Measurements from ENCODE around the gene MAST4. TPM values are rescaled to one million over a fixed set of nuclear protein-coding genes. Genes with fewer than 3 reads are reported as not detected.

Gene MAST4
- total and polyA plus RNA-seq, 7 experiments from 2014 or later: 11.3 to 39.0 (median 28.3) TPM

GRCh38 chr5:66861402-66861801 is 265.2 kb downstream of the MAST4 start:
- H3K36me3 ChIP-seq (ENCODE audit: control insufficient read depth in 2 of 3, insufficient read depth in 3 of 3, low read length in 3 of 3): no peaks in the 10 kb centered on the region
- Mint-ChIP-seq H3K9me3 (no peaks in the 10 kb centered on the region), H3K27me3 (peaks cover 10 to 48% (median 23%) of the 10 kb centered on the region in 5 donors), H3K4me3 (no peak overlapping the region), H3K27ac (no peak overlapping the region), H3K4me1 (peaks cover 0 to 61% (median 0%) of the 10 kb centered on the region in 7 donors), H3K36me3 (peaks cover 0 to 3% (median 0%) of the 10 kb centered on the region in 5 donors)
- intact Hi-C loops (cut with micrococcal nuclease): no loop called here
- no peaks in the 10 kb centered on the region for H3K9me3 ChIP-seq (ENCODE audit: control insufficient read depth in 2 of 3, low read length in 3 of 3)
- no peaks in the 10 kb centered on the region for H3K4me1 ChIP-seq (ENCODE audit: control insufficient read depth in 2 of 2, insufficient read depth in 2 of 2, low read length in 2 of 2)
- H3K27ac ChIP-seq (ENCODE audit: low read depth, low read length): no peak overlapping the region
- ChIA-PET CTCF (no interaction called here), POLR2A (no interaction called here)
- H3K27me3 ChIP-seq (ENCODE audit: control insufficient read depth in 2 of 2, insufficient read depth in 2 of 2, low read length in 2 of 2): no peaks in the 10 kb centered on the region
- DNase-seq (no peak), ATAC-seq (no peak)
- H3K4me3 ChIP-seq (ENCODE audit: low read length): no peak overlapping the region

GRCh38 chr5:66862020-66862419 is 265.8 kb downstream of the MAST4 start:
- ChIA-PET CTCF (no interaction called here), POLR2A (no interaction called here)
- no peak overlapping the region for H3K4me3 Mint-ChIP-seq
- H3K9me3 Mint-ChIP-seq: no peaks in the 10 kb centered on the region
- Histone ChIP-seq H3K4me3 (ENCODE audit: low read length) (no peak overlapping the region), H3K36me3 (ENCODE audit: control insufficient read depth in 2 of 3, insufficient read depth in 3 of 3, low read length in 3 of 3) (no peaks in the 10 kb centered on the region), H3K27me3 (ENCODE audit: control insufficient read depth in 2 of 2, insufficient read depth in 2 of 2, low read length in 2 of 2) (no peaks in the 10 kb centered on the region), H3K4me1 (ENCODE audit: control insufficient read depth in 2 of 2, insufficient read depth in 2 of 2, low read length in 2 of 2) (no peaks in the 10 kb centered on the region), H3K9me3 (ENCODE audit: control insufficient read depth in 2 of 3, low read length in 3 of 3) (no peaks in the 10 kb centered on the region), H3K27ac (ENCODE audit: low read depth, low read length) (no peak overlapping the region)
- DNase-seq (no peak), ATAC-seq (no peak)
- peaks cover 8 to 48% (median 23%) of the 10 kb centered on the region in 5 donors for H3K27me3 Mint-ChIP-seq
- peaks cover 0 to 56% (median 0%) of the 10 kb centered on the region in 7 donors for H3K4me1 Mint-ChIP-seq
- H3K36me3 Mint-ChIP-seq: peaks cover 0 to 3% (median 0%) of the 10 kb centered on the region in 5 donors
- intact Hi-C loops (cut with micrococcal nuclease): no loop called here
- no peak overlapping the region for H3K27ac Mint-ChIP-seq

DNA sequence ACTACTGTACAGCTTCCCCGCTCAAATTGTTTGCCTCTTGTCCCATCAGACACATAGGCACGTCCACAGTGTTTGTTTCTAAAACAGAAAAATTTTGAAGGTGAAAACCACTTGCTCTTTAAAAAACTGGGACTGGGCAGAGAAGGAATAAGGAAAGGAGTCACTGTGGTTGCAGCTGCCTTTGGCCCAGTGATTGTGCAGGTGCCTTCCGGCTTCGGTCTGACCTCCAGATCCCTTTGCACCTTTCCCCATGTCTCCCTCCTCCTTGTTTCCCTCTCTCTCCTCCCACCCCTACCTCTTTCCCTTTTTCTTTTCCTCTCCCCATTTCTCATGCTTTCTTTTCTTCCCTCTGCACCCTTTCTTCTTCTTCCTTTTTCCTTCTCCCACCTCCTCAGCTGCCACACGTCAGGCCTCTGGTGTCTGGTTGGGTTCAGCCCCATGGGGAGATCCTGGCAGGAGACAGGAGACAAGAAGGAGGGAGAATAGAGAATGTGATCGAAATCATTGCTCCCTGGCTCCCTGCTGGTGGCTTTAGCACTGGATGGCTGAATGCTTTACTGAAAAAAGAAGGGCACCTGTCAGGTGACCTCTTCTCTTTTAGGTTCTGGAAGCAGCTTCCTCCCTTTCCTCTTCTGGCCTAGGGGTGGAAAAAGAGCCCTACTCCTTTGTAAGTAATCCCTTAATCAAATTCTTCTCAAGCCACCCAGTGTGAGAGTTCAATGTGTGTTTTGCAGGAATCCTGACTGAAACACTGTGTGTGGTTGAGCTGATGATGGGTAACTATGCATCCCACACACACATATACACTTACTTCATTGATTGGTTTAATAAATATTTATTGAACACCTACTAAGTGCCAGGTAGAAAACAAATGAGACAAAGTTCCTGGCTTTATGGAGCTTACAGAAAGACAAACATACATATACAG is 267.3 kb downstream of the MAST4 start:
- Mint-ChIP-seq H3K27ac (peak overlapping the region in 1 of 9 donors; percentile 31), H3K36me3 (peaks cover 0 to 3% (median 0%) of the 10 kb centered on the region in 5 donors), H3K4me3 (no peak overlapping the region), H3K27me3 (peaks cover 5 to 48% (median 23%) of the 10 kb centered on the region in 5 donors), H3K4me1 (peaks cover 0 to 51% (median 0%) of the 10 kb centered on the region in 7 donors), H3K9me3 (no peaks in the 10 kb centered on the region)
- ATAC-seq: no peak
- Histone ChIP-seq H3K9me3 (ENCODE audit: control insufficient read depth in 2 of 3, low read length in 3 of 3) (no peaks in the 10 kb centered on the region), H3K36me3 (ENCODE audit: control insufficient read depth in 2 of 3, insufficient read depth in 3 of 3, low read length in 3 of 3) (no peaks in the 10 kb centered on the region), H3K4me3 (ENCODE audit: low read length) (no peak overlapping the region), H3K27me3 (ENCODE audit: control insufficient read depth in 2 of 2, insufficient read depth in 2 of 2, low read length in 2 of 2) (no peaks in the 10 kb centered on the region), H3K4me1 (ENCODE audit: control insufficient read depth in 2 of 2, insufficient read depth in 2 of 2, low read length in 2 of 2) (no peaks in the 10 kb centered on the region), H3K27ac (ENCODE audit: low read depth, low read length) (no peak overlapping the region)
- CTCF ChIA-PET: interaction anchor here (0.6 kb wide), 1 partner anchor 225 kb away, joined by 4 read pairs; no protein-coding TSS in a partner anchor
- intact Hi-C loops (cut with micrococcal nuclease): loop anchor here (1.0 to 2.0 kb wide), 3 partner anchors 49 to 556 kb away; no protein-coding TSS in a partner anchor
- no peak for DNase-seq
- POLR2A ChIA-PET: no interaction called here

DNA sequence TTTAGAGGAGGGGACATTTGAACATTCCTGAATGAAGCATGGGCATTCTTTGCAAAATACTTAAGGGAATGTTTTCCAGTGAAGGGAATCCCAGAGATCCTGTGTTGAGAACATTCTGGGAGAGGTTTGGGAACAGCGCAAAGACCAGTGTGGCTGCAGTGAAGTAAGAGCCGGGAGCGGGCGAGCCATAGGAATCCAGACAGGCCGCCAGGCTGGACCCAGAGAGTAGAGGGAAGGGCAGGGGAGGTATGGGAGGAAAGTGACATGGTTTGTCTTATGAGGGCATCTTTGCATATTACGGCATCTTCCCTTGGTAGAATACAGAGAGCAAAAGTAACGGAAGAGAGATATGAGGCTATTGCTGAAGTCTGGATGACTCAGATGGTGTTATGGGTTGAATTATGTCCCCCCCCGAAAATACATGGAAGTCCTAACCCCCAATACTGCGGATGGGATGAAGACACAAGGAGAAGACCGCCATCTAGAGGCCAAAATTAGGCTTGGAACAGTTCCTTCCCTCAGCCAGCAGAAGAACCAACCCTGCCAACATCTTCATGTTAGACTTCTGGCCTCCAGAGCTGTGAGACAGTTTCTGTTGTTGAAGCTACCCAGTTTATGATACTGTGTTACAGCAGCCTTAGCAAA is 268.2 kb downstream of the MAST4 start:
- DNase-seq: peak in 1 of 9 donors; percentile 12
- Histone ChIP-seq H3K27me3 (ENCODE audit: control insufficient read depth in 2 of 2, insufficient read depth in 2 of 2, low read length in 2 of 2) (no peaks in the 10 kb centered on the region), H3K27ac (ENCODE audit: low read depth, low read length) (no peak overlapping the region), H3K9me3 (ENCODE audit: control insufficient read depth in 2 of 3, low read length in 3 of 3) (no peaks in the 10 kb centered on the region), H3K4me3 (ENCODE audit: low read length) (no peak overlapping the region), H3K36me3 (ENCODE audit: control insufficient read depth in 2 of 3, insufficient read depth in 3 of 3, low read length in 3 of 3) (no peaks in the 10 kb centered on the region), H3K4me1 (ENCODE audit: control insufficient read depth in 2 of 2, insufficient read depth in 2 of 2, low read length in 2 of 2) (no peaks in the 10 kb centered on the region)
- intact Hi-C loops (cut with micrococcal nuclease): loop anchor here (1.0 to 2.0 kb wide), 3 partner anchors 50 to 557 kb away; no protein-coding TSS in a partner anchor
- ATAC-seq: peak; percentile 32
- POLR2A ChIA-PET: no interaction called here
- H3K4me1 Mint-ChIP-seq: peaks cover 0 to 50% (median 0%) of the 10 kb centered on the region in 7 donors
- no peaks in the 10 kb centered on the region for H3K9me3 Mint-ChIP-seq
- CTCF ChIA-PET: no interaction called here
- peak overlapping the region in 1 of 9 donors; percentile 1 for H3K27ac Mint-ChIP-seq
- peaks cover 5 to 48% (median 26%) of the 10 kb centered on the region in 5 donors for H3K27me3 Mint-ChIP-seq
- H3K4me3 Mint-ChIP-seq: no peak overlapping the region
- H3K36me3 Mint-ChIP-seq: peaks cover 0 to 3% (median 0%) of the 10 kb centered on the region in 5 donors

- Histone ChIP-seq H3K27ac (ENCODE audit: low read depth, low read length) (no peak overlapping the region), H3K27me3 (ENCODE audit: control insufficient read depth in 2 of 2, insufficient read depth in 2 of 2, low read length in 2 of 2) (no peaks in the 10 kb centered on the region), H3K4me3 (ENCODE audit: low read length) (no peak overlapping the region), H3K4me1 (ENCODE audit: control insufficient read depth in 2 of 2, insufficient read depth in 2 of 2, low read length in 2 of 2) (no peaks in the 10 kb centered on the region), H3K9me3 (ENCODE audit: control insufficient read depth in 2 of 3, low read length in 3 of 3) (no peaks in the 10 kb centered on the region), H3K36me3 (ENCODE audit: control insufficient read depth in 2 of 3, insufficient read depth in 3 of 3, low read length in 3 of 3) (no peaks in the 10 kb centered on the region)
- ATAC-seq: no peak
- no peaks in the 10 kb centered on the region for H3K9me3 Mint-ChIP-seq
- no peak overlapping the region for H3K27ac Mint-ChIP-seq
- no peak for DNase-seq
- CTCF ChIA-PET: no interaction called here
- H3K4me1 Mint-ChIP-seq: peaks cover 0 to 30% (median 0%) of the 10 kb centered on the region in 7 donors
- intact Hi-C loops (cut with micrococcal nuclease): no loop called here
- POLR2A ChIA-PET: no interaction called here
- H3K27me3 Mint-ChIP-seq: peaks cover 0 to 25% (median 14%) of the 10 kb centered on the region in 5 donors
- no peak overlapping the region for H3K4me3 Mint-ChIP-seq
- H3K36me3 Mint-ChIP-seq: peaks cover 0 to 3% (median 0%) of the 10 kb centered on the region in 5 donors
Measured at GRCh38 chr5:66867618-66868322, 271.6 kb downstream of the MAST4 start.

- no peaks in the 10 kb centered on the region for H3K27me3 ChIP-seq (ENCODE audit: control insufficient read depth in 2 of 2, insufficient read depth in 2 of 2, low read length in 2 of 2)
- H3K4me1 Mint-ChIP-seq: peaks cover 0 to 14% (median 0%) of the 10 kb centered on the region in 7 donors
- H3K4me1 ChIP-seq (ENCODE audit: control insufficient read depth in 2 of 2, insufficient read depth in 2 of 2, low read length in 2 of 2): no peaks in the 10 kb centered on the region
- no peak overlapping the region for H3K27ac ChIP-seq (ENCODE audit: low read depth, low read length)
- DNase-seq (no peak), ATAC-seq (no peak)
- H3K9me3 ChIP-seq (ENCODE audit: control insufficient read depth in 2 of 3, low read length in 3 of 3): no peaks in the 10 kb centered on the region
- intact Hi-C loops (cut with micrococcal nuclease): no loop called here
- H3K36me3 Mint-ChIP-seq: peaks cover 0 to 2% (median 0%) of the 10 kb centered on the region in 5 donors
- POLR2A ChIA-PET: no interaction called here
- H3K4me3 ChIP-seq (ENCODE audit: low read length): no peak overlapping the region
- H3K27ac Mint-ChIP-seq: no peak overlapping the region
- no peaks in the 10 kb centered on the region for H3K36me3 ChIP-seq (ENCODE audit: control insufficient read depth in 2 of 3, insufficient read depth in 3 of 3, low read length in 3 of 3)
- no peaks in the 10 kb centered on the region for H3K9me3 Mint-ChIP-seq
- no peak overlapping the region for H3K4me3 Mint-ChIP-seq
- CTCF ChIA-PET: no interaction called here
- H3K27me3 Mint-ChIP-seq: peaks cover 0 to 11% (median 7%) of the 10 kb centered on the region in 5 donors
Measured at GRCh38 chr5:66869347-66869746, 273.2 kb downstream of the MAST4 start.
